HUES64 (cell line): ENCODE data around the gene IQGAP2.

Source experiments
- H3K27ac ChIP-seq: 2 replicates; pipeline ENCODE4 v1.7.0; 2013; ENCODE audit warnings: low read depth, low read length, inconsistent platforms
- H3K27me3 ChIP-seq: 2 replicates; pipeline ENCODE4 v1.6.1; 2013; ENCODE audit warnings: mild to moderate bottlenecking, low read length; ENCODE audit not compliant: insufficient read depth
- H3K36me3 ChIP-seq: 2 replicates; pipeline ENCODE4 v1.6.1; 2013; ENCODE audit warnings: mild to moderate bottlenecking, low read length; ENCODE audit not compliant: insufficient read depth
- H3K4me1 ChIP-seq: 2 replicates; pipeline ENCODE4 v1.6.1; 2013; ENCODE audit warnings: mild to moderate bottlenecking, low read length, moderate library complexity; ENCODE audit not compliant: insufficient read depth
- H3K4me3 ChIP-seq: 2 replicates; pipeline ENCODE4 v1.5.1; 2013; ENCODE audit warnings: mild to moderate bottlenecking, low read length, moderate library complexity
- H3K9ac ChIP-seq: 2 replicates; pipeline ENCODE4 v1.6.1; 2013; ENCODE audit warnings: mild to moderate bottlenecking, low read depth, low read length
- H3K9me3 ChIP-seq: 2 replicates; pipeline ENCODE4 v1.6.1; 2013; ENCODE audit warnings: low read depth, low read length; ENCODE audit not compliant: insufficient read depth
- WGBS: fragments of 150-250, 120-280 bp; methylation state at CpG from one replicate; pipeline ENCODE4 v1.1.7; 2013; ENCODE audit warnings: missing lambda C conversion rate; 5-methylcytosine and 5-hydroxymethylcytosine counted together

Gene IQGAP2

DNA sequence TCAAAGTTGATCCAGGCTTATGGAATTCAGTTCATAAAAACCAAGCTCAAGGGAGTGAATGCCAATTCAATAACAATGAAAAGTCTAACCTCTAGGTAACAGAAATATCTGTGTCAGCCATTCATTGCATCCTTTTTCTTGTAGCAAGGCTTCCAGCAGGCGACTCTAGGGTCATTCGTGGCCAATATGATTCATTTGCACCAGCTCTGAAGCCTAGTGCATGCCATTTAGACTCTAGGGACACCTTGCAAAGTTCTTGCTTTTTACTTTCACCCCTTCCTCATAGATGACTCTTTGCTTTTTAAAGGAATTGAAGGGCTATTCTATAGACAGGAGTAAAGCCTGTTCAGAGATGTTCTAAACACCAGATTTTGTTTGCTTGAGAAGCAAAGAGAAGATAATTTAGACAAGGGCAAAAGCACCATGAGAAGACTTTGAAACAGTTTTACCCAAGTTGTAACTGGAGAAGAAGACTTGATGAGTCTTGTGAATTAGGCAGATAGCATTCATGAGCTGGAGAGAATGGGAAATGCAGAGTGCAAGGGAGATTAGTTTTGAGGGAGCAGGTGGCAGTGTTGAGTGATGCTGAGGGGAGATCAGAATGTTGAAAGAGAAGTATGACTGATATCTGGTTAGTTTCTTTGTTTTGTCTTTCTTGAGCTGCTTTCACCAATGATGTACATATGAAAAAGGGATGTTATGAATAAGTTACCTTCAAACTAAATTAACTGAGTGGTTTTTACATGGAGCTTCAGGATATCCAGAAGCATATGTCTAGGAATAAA, 125.7 kb downstream of the IQGAP2 start:
- Histone ChIP-seq H3K4me1 (peaks cover 38% of the 10 kb centered on the region), H3K36me3 (no peaks in the 10 kb centered on the region), H3K9ac (no peak overlapping the region), H3K4me3 (no peak overlapping the region), H3K27ac (no peak overlapping the region), H3K9me3 (no peaks in the 10 kb centered on the region), H3K27me3 (no peaks in the 10 kb centered on the region)
- WGBS = 90% methylated on average over 2 of the region's 2 CpGs

DNA sequence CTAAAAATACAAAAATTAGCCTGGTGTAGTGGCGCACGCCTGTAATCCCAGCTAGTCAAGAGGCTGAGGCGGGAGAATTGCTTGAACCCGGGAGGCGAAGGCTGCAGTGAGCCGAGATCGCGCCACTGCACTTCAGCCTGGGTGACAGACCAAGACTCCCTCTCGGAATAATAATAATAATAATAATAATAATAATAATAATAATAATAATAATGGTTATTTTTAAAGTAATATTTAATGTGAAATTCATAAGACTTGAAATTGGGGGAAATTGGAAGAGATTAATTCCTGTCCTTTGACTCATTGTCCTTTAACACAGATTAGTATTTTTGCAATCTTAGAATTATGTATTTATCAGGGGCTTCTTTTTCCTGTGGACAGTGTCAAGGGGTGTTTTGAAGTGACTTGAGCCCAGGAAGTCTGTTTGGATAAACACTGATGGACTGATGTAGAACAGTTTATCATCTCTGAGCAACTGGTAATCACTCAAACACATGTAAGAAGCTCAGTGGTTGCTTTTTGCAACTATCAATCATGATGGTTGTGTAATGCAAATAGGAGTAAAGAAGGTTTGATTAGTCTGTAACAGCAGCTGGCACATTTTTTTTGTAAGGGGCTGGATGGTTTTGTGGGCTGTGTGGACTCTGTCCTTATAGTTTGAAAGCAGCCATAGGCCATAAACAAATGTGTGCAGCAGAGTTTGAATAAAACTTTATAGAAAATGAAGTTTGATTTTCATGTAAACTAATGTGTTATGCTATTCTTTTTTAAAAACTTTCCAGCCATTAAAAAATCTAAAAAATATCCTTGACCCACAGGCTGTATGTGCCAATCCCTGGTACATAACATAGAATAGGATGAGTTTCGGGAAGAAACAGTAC, 126.6 kb downstream of the IQGAP2 start:
- Histone ChIP-seq H3K9me3 (no peaks in the 10 kb centered on the region), H3K36me3 (no peaks in the 10 kb centered on the region), H3K4me3 (no peak overlapping the region), H3K9ac (no peak overlapping the region), H3K27ac (no peak overlapping the region), H3K4me1 (peaks cover 28% of the 10 kb centered on the region), H3K27me3 (no peaks in the 10 kb centered on the region)
- WGBS = 95% methylated on average over 9 of the region's 10 CpGs

DNA sequence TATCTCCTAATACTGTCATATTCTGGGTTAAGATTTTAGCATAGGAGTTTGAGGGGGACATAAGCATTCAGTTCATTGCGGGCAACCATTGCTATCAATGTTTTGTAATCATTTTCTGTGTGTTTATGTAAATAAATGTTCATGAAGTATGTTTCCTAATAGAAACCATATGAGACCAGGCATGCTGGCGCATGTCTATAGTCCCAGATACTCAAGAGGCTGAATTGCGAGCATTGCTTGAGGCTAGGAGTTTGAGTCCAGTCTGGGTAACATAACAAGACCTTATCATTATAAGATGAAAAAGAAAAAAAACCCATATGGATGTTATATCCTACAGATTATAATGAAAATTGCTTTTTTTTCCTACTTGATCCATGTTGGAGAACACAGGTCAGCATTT, 129.0 kb downstream of the IQGAP2 start:
- H3K36me3 ChIP-seq = no peaks in the 10 kb centered on the region
- H3K27me3 ChIP-seq = no peaks in the 10 kb centered on the region
- no peak overlapping the region for H3K9ac ChIP-seq
- no peak overlapping the region for H3K4me3 ChIP-seq
- H3K9me3 ChIP-seq = no peaks in the 10 kb centered on the region
- WGBS = 88% methylated on average over 3 of the region's 3 CpGs
- no peak overlapping the region for H3K27ac ChIP-seq
- H3K4me1 ChIP-seq = peaks cover 22% of the 10 kb centered on the region

DNA sequence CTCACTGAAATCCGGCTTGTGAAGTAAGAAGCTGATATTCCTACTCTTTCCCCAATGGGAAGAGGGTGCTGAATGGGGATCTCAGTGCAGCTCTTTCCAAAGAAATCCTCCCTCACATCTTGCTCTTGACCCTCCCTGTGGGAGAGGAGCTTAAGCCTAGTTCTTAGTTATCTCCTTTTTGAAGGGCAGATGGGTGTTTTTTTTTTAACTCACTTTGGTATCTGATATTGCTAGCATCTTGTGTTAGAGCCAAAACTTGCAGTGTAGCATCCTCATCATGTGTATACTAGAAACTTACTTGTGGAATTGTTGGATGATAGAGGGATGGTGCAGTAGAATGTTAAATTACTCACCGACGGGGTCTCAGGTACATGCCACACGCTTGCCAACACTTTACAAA, 129.9 kb downstream of the IQGAP2 start:
- Histone ChIP-seq H3K9me3 (no peaks in the 10 kb centered on the region), H3K27ac (no peak overlapping the region), H3K36me3 (no peaks in the 10 kb centered on the region), H3K9ac (no peak overlapping the region), H3K4me1 (peaks cover 20% of the 10 kb centered on the region), H3K27me3 (no peaks in the 10 kb centered on the region), H3K4me3 (no peak overlapping the region)
- WGBS = 88% methylated on average over 4 of the region's 4 CpGs

DNA sequence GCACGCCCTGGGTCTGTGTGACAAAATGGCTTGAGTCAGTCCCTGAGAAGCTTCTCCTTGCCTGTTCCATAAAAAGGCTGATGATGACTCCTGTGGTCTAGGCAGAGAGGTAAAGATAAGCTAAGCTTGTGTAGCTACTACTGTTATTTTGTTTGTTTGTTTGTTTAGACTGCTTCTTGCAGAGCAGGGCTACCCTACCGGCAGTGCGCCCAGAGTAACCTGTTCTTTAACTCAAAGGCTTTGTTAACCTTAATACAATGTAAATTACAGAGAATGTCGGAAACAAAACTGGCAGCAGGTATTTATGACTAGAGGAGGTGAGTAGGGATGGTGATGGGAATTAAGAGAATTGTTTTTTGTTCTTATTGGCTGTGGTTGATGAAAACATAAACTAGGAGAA, 132.5 kb downstream of the IQGAP2 start:
- H3K27me3 ChIP-seq = no peaks in the 10 kb centered on the region
- H3K4me3 ChIP-seq = no peak overlapping the region
- H3K27ac ChIP-seq = no peak overlapping the region
- H3K4me1 ChIP-seq = peaks cover 19% of the 10 kb centered on the region
- H3K36me3 ChIP-seq = no peaks in the 10 kb centered on the region
- H3K9me3 ChIP-seq = no peaks in the 10 kb centered on the region
- H3K9ac ChIP-seq = no peak overlapping the region
- 64% methylated on average over 4 of the region's 4 CpGs for WGBS

DNA sequence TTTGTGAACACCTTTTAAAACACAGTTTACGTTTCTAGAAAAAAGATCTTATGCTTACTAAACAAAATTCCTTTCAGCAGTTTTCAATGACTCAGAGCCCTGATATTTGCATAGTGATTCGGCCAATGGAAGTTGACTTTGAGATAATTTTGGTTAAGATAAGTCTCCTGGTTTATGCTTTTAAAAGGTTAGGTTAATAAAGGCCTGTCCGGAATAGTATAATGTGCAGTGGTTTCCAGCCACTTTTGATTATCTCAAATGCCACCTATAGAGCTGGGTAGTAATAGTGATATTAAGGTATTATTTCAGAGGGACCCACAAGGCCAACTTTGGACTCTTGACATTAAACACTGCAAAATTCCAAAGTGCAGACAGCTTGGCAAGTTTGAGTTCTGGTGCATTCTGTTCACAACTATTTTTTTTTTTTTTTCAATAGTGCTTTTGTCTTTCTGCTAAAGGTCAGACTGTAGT, 134.0 kb downstream of the IQGAP2 start:
- no peaks in the 10 kb centered on the region for H3K36me3 ChIP-seq

DNA sequence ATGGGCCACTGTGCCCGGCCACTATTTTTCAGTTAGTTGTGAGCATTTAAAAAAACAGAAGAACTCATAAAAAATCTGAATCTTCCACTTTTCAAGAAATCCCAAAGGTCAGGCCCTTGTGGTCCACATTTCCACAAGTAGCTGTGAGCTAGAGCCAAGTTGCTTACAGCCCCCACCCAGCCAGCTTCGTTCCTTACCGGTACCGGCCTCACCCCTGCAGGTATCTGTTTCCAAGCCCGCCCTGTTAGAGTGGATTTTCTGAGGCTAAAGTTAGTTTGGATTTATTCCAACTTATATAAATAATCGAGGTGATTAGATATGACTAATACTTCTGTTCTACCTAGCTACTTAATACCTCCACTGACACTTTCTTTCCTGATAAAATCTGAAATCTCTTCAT, 139.2 kb downstream of the IQGAP2 start:
- H3K9ac ChIP-seq = no peak overlapping the region
- peaks cover 5% of the 10 kb centered on the region for H3K4me1 ChIP-seq
- 93% methylated on average over 4 of the region's 6 CpGs for WGBS
- H3K27ac ChIP-seq = no peak overlapping the region
- H3K4me3 ChIP-seq = no peak overlapping the region
- no peaks in the 10 kb centered on the region for H3K27me3 ChIP-seq
- H3K36me3 ChIP-seq = no peaks in the 10 kb centered on the region
- no peaks in the 10 kb centered on the region for H3K9me3 ChIP-seq

More for the DNA sequence above, 134.0 kb downstream of the IQGAP2 start:
- Histone ChIP-seq H3K27ac (no peak overlapping the region), H3K4me3 (no peak overlapping the region), H3K27me3 (no peaks in the 10 kb centered on the region), H3K9ac (no peak overlapping the region), H3K4me1 (peaks cover 19% of the 10 kb centered on the region), H3K9me3 (no peaks in the 10 kb centered on the region)
- 94% methylated on average over 3 of the region's 3 CpGs for WGBS

DNA sequence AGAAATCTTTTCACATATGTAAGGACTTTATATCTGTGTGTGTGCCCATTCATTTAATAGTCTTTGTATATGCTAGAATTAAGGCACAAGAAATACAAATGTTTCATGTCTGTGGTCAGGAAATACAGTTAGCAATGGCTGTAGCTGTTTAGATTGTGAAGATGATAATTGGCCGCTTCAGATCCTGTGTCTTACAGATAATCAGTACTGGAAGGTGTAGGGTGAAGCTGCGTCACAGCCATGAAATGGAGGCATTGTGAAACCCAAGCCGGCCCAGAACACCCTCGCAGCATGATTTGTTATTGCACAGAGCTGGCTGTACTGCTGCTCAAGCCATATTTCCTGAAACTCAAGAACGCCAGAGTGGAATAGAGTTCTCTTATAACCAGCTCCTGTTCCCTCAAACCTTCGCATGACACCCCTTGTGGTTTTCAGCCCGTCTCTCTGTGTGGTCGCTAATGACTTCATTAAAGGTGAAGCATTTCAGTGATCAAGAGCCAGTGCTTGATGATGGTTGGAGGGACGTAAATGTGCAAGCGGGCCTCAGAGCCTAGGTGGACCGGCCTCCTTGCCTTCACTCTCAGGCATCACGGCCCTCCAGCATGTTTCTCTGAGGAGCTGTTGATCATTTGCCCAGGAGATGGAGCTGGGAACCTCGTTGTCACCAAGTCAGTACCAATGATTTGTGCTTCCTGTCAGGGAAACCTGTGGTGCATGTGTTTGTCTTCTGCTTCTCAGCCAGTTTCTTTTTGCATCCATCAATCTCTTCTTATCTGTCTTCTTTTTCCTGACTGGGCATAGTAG, 140.0 kb downstream of the IQGAP2 start:
- Histone ChIP-seq H3K27ac (no peak overlapping the region), H3K27me3 (no peaks in the 10 kb centered on the region), H3K9ac (no peak overlapping the region), H3K4me3 (no peak overlapping the region), H3K4me1 (0 out of 2 replicates have a peak, but pooled peaks cover 4% of the 10 kb centered on the region), H3K9me3 (no peaks in the 10 kb centered on the region), H3K36me3 (no peaks in the 10 kb centered on the region)
- 87% methylated on average over 13 of the region's 13 CpGs for WGBS

DNA sequence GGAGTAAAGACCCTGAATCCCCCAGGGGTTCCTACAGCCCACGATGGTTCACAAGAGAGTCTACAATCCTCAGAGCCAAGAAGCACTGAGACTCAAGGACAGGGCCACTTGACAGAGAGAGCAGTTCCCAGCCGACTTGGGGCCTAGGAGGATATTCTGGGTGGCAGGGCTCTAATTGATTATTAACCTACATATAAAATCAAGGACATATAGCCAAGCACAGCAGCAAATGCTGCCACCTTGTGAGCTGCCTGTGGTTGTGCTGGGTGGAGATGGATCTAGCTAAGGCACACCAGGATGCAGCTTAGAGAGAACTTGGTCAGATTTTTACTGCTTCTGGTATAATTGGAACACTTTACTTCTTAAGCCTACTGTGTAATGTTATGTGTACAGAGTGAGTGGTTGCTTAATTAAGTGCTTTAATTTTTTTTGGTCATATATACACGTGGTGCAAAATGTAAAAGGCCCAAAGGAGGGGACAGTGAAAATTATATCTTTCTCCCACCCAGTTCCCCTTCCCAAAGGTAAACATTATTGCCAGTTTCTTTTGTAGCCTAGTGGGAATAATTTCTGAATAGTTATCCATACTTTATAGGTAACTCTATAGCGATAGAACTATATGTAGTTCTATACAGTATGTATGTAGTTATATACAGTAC, 141.3 kb downstream of the IQGAP2 start:
- H3K4me3 ChIP-seq = no peak overlapping the region
- no peaks in the 10 kb centered on the region for H3K36me3 ChIP-seq
- WGBS = 52% methylated on average over 2 of the region's 4 CpGs
- H3K4me1 ChIP-seq = 0 out of 2 replicates have a peak, but pooled peaks cover 5% of the 10 kb centered on the region
- H3K9me3 ChIP-seq = no peaks in the 10 kb centered on the region
- H3K27me3 ChIP-seq = no peaks in the 10 kb centered on the region
- no peak overlapping the region for H3K9ac ChIP-seq
- no peak overlapping the region for H3K27ac ChIP-seq

DNA sequence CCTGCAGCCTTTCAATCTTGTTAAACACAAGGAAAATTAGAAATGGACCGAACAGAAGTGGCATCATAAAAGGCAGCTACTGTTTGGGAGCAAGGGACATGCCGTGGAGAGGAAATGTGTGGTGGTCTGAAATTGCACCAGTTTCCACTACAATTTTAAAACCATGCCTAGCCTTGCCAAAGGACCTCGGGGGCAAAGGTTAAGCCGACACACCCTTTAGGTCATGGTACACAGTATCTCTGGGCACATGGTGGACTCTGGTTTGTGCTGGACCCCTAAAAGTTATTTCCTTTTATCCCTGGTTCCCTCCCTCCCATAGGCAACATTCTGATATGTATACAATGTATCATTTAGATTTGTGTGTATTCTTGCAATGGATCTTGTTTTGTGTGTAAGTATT, 142.1 kb downstream of the IQGAP2 start:
- Histone ChIP-seq H3K36me3 (no peaks in the 10 kb centered on the region), H3K9ac (no peak overlapping the region), H3K4me1 (0 out of 2 replicates have a peak, but pooled peaks cover 5% of the 10 kb centered on the region), H3K9me3 (no peaks in the 10 kb centered on the region), H3K27ac (no peak overlapping the region), H3K4me3 (no peak overlapping the region), H3K27me3 (no peaks in the 10 kb centered on the region)
- 92% methylated on average over 4 of the region's 4 CpGs for WGBS
